Measurements from ENCODE around the gene CASP9. TPM values are rescaled to one million over a fixed set of nuclear protein-coding genes. Genes with fewer than 3 reads are reported as not detected.

CASP9 gene
- total and polyA plus RNA-seq, 4 donors: 7.6 to 25.3 (median 9.3) TPM

DNA sequence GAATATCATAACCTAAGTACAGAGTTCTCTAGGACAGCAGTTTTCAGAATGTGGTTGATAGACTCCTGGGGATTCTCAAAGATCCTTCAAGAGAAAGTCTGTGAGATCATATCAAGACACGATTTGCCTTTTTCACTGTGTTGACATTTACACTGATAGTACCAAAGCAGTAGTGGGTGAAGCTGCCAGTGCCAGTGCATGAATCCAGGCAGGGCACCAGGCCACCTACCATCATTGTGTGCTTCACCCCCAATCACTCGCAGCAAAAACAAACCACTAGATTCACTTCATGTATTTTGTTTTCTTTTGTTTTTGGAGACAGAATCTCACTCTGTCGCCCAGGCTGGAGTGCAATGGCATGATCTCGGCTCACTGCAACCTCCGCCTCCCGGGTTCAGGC is 26.6 kb upstream of the CASP9 start:
- ATAC-seq (ENCODE audit: low FRiP score): no peak
- DNase-seq: no peak
- peaks cover 0 to 1% of the 10 kb centered on the region in 2 donors for H3K36me3 ChIP-seq (ENCODE audit: control insufficient read depth in 1 of 2, insufficient read depth in 2 of 2, low read length in 1 of 2)
- H3K9me3 ChIP-seq (ENCODE audit: control insufficient read depth, low read length): no peaks in the 10 kb centered on the region
- no peaks in the 10 kb centered on the region for H3K27me3 ChIP-seq (ENCODE audit: control insufficient read depth in 1 of 2, insufficient read depth in 2 of 2, low read length in 1 of 2)
- 29 to 34% methylated on average over 6 of the region's 6 CpGs for WGBS, 2 donors
- H3K4me1 ChIP-seq (ENCODE audit: control insufficient read depth in 1 of 2, insufficient read depth in 2 of 2, low read length in 2 of 2): no peaks in the 10 kb centered on the region
- no peak overlapping the region for H3K4me3 ChIP-seq (ENCODE audit: low read length in 2 of 2)
- no peak overlapping the region for H3K27ac ChIP-seq (ENCODE audit: low read depth in 1 of 2, low read length in 2 of 2)
- intact Hi-C loops (cut with DNase I): no loop called here

DNA sequence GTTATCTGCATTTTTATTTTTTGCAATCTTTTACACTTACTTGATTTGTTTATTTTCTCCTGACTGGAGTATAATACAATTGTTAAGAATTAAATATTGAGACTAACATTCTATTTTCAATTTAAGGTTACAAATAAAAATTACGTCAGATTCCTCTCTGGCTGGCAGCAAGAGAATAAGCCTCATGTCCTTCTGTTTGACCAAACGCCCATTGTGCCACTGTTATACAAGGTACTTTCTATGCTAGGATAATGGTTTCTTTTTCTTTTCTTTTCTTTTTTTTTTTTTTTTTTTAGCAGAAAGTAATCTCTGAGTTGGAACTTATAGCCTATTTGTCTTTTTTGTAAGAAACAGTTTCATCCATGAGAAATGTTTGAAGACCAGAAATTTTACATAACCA is 22.6 kb upstream of the CASP9 start:
- Histone ChIP-seq H3K4me1 (ENCODE audit: control insufficient read depth in 1 of 2, insufficient read depth in 2 of 2, low read length in 2 of 2) (no peaks in the 10 kb centered on the region), H3K27me3 (ENCODE audit: control insufficient read depth in 1 of 2, insufficient read depth in 2 of 2, low read length in 1 of 2) (no peaks in the 10 kb centered on the region), H3K36me3 (ENCODE audit: control insufficient read depth in 1 of 2, insufficient read depth in 2 of 2, low read length in 1 of 2) (peaks cover 2 to 4% of the 10 kb centered on the region in 2 donors), H3K9me3 (ENCODE audit: control insufficient read depth, low read length) (no peaks in the 10 kb centered on the region), H3K4me3 (ENCODE audit: low read length in 2 of 2) (no peak overlapping the region), H3K27ac (ENCODE audit: low read depth in 1 of 2, low read length in 2 of 2) (no peak overlapping the region)
- intact Hi-C loops (cut with DNase I): no loop called here
- DNase-seq: no peak
- ATAC-seq (ENCODE audit: low FRiP score): no peak
- 81 to 91% methylated on average over 2 of the region's 2 CpGs for WGBS, 2 donors

DNA sequence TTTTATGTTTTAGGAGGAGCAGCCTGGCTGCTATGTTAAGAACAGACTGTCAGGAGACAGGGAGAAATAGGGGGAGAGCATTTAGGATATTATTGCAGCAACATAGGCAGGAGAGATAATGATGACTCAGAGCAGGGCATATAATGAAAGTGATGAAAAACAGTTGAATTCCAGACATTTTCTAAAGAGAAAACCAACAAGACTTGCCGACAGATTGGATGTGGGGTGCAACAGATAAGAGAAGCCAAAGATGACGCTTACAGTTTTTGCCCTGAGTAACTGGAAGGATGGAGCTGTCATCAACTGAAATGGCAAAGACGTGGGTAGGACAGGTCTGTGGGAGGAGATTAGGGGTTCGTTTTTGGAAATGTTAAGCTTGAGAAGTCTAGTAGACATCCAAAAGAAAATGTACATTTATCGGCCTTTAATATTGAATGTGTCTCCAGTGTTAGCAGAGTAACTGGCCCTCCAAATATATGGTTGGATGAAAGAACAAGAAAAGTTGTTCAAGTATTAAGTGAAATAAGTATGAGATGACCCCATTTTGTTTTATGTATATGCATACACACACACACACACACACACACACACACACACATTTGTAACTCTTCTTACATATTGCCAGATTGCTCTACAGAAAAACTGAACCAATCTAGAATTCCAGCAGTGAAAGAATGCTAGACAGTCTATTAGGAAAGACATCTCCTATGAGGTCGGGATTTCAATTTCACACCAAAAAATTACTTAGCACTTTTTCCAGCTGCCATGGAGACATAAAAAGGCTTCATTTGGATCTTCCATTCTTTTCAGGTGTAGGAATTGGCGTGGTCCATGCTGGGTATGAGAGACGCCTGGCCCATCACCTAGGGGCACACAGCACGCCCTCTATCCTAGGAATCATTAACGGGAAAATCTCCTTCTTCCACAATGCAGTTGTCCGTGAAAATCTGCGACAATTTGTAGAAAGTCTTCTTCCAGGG is 19.9 kb upstream of the CASP9 start:
- intact Hi-C loops (cut with DNase I): no loop called here
- no peaks in the 10 kb centered on the region for H3K9me3 ChIP-seq (ENCODE audit: control insufficient read depth, low read length)
- 76 to 78% methylated on average over 12 of the region's 12 CpGs for WGBS, 2 donors

DNA sequence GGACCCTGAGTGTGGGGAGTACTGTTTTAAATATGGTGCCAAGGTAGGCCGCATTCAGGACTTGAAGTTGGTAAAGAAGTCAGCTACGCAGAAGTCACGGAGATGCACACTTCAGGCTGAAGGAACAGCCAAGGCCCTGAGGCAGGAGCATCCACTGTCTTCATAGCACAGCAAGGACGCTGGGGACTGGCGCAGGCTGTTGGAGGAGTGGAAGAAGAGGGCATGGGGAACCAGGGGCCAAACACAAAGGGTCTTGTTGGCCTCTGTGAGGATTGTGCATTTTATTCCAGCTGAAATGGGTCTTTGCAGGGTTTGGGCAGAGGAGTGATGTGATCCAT is 19.2 kb upstream of the CASP9 start:
- no peak overlapping the region for H3K27ac ChIP-seq (ENCODE audit: low read depth in 1 of 2, low read length in 2 of 2)
- H3K36me3 ChIP-seq (ENCODE audit: control insufficient read depth in 1 of 2, insufficient read depth in 2 of 2, low read length in 1 of 2): peaks cover 2 to 6% of the 10 kb centered on the region in 2 donors
- H3K4me1 ChIP-seq (ENCODE audit: control insufficient read depth in 1 of 2, insufficient read depth in 2 of 2, low read length in 2 of 2): no peaks in the 10 kb centered on the region
- no peaks in the 10 kb centered on the region for H3K9me3 ChIP-seq (ENCODE audit: control insufficient read depth, low read length)
- no peak for ATAC-seq (ENCODE audit: low FRiP score)
- no peak overlapping the region for H3K4me3 ChIP-seq (ENCODE audit: low read length in 2 of 2)
- DNase-seq: peak in 1 of 2 donors; percentile 32
- no peaks in the 10 kb centered on the region for H3K27me3 ChIP-seq (ENCODE audit: control insufficient read depth in 1 of 2, insufficient read depth in 2 of 2, low read length in 1 of 2)
- WGBS, 2 donors: 88 to 98% methylated on average over 5 of the region's 5 CpGs
- intact Hi-C loops (cut with DNase I): no loop called here

More for the DNA sequence above, 19.9 kb upstream of the CASP9 start:
- H3K4me3 ChIP-seq (ENCODE audit: low read length in 2 of 2): no peak overlapping the region
- no peak for ATAC-seq (ENCODE audit: low FRiP score)
- no peak for DNase-seq
- no peaks in the 10 kb centered on the region for H3K4me1 ChIP-seq (ENCODE audit: control insufficient read depth in 1 of 2, insufficient read depth in 2 of 2, low read length in 2 of 2)
- no peak overlapping the region for H3K27ac ChIP-seq (ENCODE audit: low read depth in 1 of 2, low read length in 2 of 2)
- no peaks in the 10 kb centered on the region for H3K27me3 ChIP-seq (ENCODE audit: control insufficient read depth in 1 of 2, insufficient read depth in 2 of 2, low read length in 1 of 2)
- H3K36me3 ChIP-seq (ENCODE audit: control insufficient read depth in 1 of 2, insufficient read depth in 2 of 2, low read length in 1 of 2): peaks cover 2 to 6% of the 10 kb centered on the region in 2 donors

DNA sequence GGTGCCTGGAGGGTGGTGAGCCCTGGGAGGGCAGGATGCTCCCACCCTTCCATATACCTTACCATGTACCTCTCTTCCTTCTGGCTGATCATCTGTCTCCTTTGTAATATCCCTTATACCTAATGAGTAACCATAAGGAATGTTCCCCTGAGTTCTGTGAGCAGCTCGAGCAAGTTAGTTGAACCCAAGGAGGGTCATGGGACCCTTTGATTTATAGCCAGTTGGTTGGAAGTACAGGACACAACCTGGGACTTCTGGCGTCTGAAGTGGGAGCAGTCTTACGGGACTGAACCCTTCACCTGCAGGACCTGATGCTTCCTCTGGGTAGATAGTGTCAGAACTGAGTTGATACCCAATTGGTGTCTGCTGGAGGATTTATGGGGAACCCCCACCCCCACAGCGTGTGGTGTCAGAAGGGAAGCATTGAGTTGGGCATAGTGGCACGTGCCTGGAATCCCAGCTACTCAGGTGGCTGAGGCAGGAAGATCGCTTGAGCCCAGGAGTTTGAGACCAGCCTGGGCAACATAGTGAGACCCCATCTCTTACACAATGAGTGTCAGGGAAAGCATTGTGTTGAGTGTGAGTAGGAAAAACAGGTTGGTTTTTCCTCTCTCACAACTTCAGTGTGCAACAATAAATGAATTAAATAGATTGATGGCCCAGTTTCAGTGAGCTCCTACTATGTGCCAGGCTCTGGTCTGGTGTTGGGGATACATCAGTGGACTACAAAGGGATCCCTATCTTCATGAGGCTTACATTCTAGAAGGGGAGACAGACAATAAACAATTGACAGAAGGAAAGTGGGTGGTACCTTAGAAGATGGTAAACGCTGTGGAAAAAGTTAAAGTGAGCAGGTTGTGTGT is 18.6 kb upstream of the CASP9 start:
- no peak overlapping the region for H3K4me3 ChIP-seq (ENCODE audit: low read length in 2 of 2)
- H3K9me3 ChIP-seq (ENCODE audit: control insufficient read depth, low read length): no peaks in the 10 kb centered on the region
- no peaks in the 10 kb centered on the region for H3K27me3 ChIP-seq (ENCODE audit: control insufficient read depth in 1 of 2, insufficient read depth in 2 of 2, low read length in 1 of 2)
- intact Hi-C loops (cut with DNase I): no loop called here
- ATAC-seq (ENCODE audit: low FRiP score): no peak
- no peak for DNase-seq
- no peaks in the 10 kb centered on the region for H3K4me1 ChIP-seq (ENCODE audit: control insufficient read depth in 1 of 2, insufficient read depth in 2 of 2, low read length in 2 of 2)
- no peak overlapping the region for H3K27ac ChIP-seq (ENCODE audit: low read depth in 1 of 2, low read length in 2 of 2)
- 78 to 84% methylated on average over 7 of the region's 7 CpGs for WGBS, 2 donors
- H3K36me3 ChIP-seq (ENCODE audit: control insufficient read depth in 1 of 2, insufficient read depth in 2 of 2, low read length in 1 of 2): peaks cover 2 to 6% of the 10 kb centered on the region in 2 donors

DNA sequence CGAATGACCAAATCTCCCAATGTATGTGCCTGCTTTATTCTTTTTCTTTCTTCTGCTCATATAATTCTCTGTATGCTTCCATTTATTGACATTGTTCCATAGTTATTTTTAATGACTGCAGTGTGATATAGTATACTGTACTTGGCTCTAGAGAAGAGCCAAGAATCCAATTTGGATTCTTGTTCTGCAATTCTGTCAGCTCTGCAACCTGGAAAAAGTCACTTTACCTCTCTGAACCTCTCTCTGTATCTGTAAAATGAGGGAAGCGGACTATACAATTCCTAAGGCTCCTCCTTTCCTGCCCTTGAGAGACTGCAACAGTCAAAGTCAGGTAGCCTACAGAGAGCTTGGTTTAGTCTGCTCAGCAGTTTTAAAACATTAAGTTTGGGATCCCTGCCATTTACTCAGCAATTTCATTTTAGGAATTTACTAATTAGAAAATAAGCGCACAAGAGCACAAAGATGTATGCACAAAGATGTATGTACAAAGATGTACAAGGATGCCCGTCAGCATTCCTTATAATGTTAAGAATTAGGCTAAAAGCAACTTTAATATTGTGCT is 17.3 kb upstream of the CASP9 start:
- ATAC-seq (ENCODE audit: low FRiP score) (no peak), DNase-seq (no peak)
- Histone ChIP-seq H3K9me3 (ENCODE audit: control insufficient read depth, low read length) (no peaks in the 10 kb centered on the region), H3K4me1 (ENCODE audit: control insufficient read depth in 1 of 2, insufficient read depth in 2 of 2, low read length in 2 of 2) (no peaks in the 10 kb centered on the region), H3K4me3 (ENCODE audit: low read length in 2 of 2) (no peak overlapping the region), H3K27ac (ENCODE audit: low read depth in 1 of 2, low read length in 2 of 2) (no peak overlapping the region), H3K27me3 (ENCODE audit: control insufficient read depth in 1 of 2, insufficient read depth in 2 of 2, low read length in 1 of 2) (no peaks in the 10 kb centered on the region), H3K36me3 (ENCODE audit: control insufficient read depth in 1 of 2, insufficient read depth in 2 of 2, low read length in 1 of 2) (peaks cover 2 to 6% of the 10 kb centered on the region in 2 donors)
- 83 to 95% methylated on average over 4 of the region's 4 CpGs for WGBS, 2 donors
- intact Hi-C loops (cut with DNase I): no loop called here

DNA sequence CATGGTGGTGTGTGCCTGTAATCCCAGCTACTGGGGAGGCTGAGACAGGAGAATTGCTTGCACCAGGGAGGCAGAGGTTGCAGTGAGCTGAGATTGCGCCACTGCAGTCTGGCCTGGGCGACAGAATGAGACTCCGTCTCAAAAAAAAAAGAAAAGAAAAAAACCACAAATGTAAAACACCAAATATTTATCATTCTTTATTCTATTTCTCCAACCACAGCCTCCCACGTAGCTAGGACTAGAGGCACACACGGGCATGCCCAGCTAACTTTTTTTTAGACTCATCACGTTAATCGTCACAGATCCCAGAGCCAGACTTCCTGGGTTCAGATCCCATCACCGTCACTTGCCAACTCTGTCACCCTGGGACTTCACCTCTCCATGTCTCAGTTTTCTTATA is 16.2 kb upstream of the CASP9 start:
- Histone ChIP-seq H3K4me1 (ENCODE audit: control insufficient read depth in 1 of 2, insufficient read depth in 2 of 2, low read length in 2 of 2) (no peaks in the 10 kb centered on the region), H3K27ac (ENCODE audit: low read depth in 1 of 2, low read length in 2 of 2) (no peak overlapping the region), H3K27me3 (ENCODE audit: control insufficient read depth in 1 of 2, insufficient read depth in 2 of 2, low read length in 1 of 2) (no peaks in the 10 kb centered on the region), H3K4me3 (ENCODE audit: low read length in 2 of 2) (no peak overlapping the region), H3K36me3 (ENCODE audit: control insufficient read depth in 1 of 2, insufficient read depth in 2 of 2, low read length in 1 of 2) (peaks cover 2 to 6% of the 10 kb centered on the region in 2 donors), H3K9me3 (ENCODE audit: control insufficient read depth, low read length) (no peaks in the 10 kb centered on the region)
- no peak for DNase-seq
- 88 to 91% methylated on average over 8 of the region's 8 CpGs for WGBS, 2 donors
- intact Hi-C loops (cut with DNase I): no loop called here
- ATAC-seq (ENCODE audit: low FRiP score): no peak

DNA sequence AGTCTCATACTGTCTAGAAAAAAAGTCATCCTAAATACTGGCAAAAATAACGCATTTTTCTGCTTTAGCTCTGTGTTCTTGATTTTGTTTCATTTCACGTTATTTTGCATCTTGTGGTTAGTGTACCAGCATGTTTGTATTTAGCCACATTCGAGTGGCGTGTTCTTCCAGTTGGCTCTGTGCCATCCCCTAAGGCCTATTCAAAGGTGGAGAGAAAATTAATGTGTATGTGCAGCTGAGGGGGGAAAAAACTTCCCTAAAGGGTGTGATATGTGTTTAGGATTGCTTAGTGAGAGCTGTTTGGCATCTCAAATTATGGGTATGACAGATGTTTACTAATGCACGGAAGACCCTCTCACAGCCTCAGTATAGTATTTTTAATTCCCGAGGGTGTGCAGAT is 14.8 kb upstream of the CASP9 start:
- Histone ChIP-seq H3K27me3 (ENCODE audit: control insufficient read depth in 1 of 2, insufficient read depth in 2 of 2, low read length in 1 of 2) (no peaks in the 10 kb centered on the region), H3K4me3 (ENCODE audit: low read length in 2 of 2) (no peak overlapping the region), H3K9me3 (ENCODE audit: control insufficient read depth, low read length) (no peaks in the 10 kb centered on the region), H3K4me1 (ENCODE audit: control insufficient read depth in 1 of 2, insufficient read depth in 2 of 2, low read length in 2 of 2) (no peaks in the 10 kb centered on the region), H3K36me3 (ENCODE audit: control insufficient read depth in 1 of 2, insufficient read depth in 2 of 2, low read length in 1 of 2) (peaks cover 0 to 6% of the 10 kb centered on the region in 2 donors), H3K27ac (ENCODE audit: low read depth in 1 of 2, low read length in 2 of 2) (no peak overlapping the region)
- intact Hi-C loops (cut with DNase I): no loop called here
- WGBS, 2 donors: 65 to 72% methylated on average over 6 of the region's 6 CpGs
- no peak for ATAC-seq (ENCODE audit: low FRiP score)
- DNase-seq: no peak
